Astrocyte (in vitro differentiated cells and primary cell): ENCODE data around the gene VRTN. TPM values are rescaled to one million over a fixed set of nuclear protein-coding genes. Genes with fewer than 3 reads are reported as not detected.

Experiments
- DNase-seq: peaks from one replicate; pipeline ENCODE4 v3.0.0-alpha.2; 2010; ENCODE audit warnings: low read depth
- FAIRE-seq: peaks from 2 replicates; lab custom pipeline; 2011; peaks lifted over from hg19 to GRCh38; lab: Jason Lieb, UNC
- H2AFZ ChIP-seq: 2 replicates; pipeline ENCODE4 v1.6.0; 2012; ENCODE audit warnings: low read depth, low read length, inconsistent platforms
- H3K27ac ChIP-seq: 2 replicates; pipeline ENCODE4 v1.5.1; 2011; ENCODE audit warnings: low read depth, low read length, inconsistent platforms
- H3K27me3 ChIP-seq: 2 replicates; pipeline ENCODE4 v1.6.0; 2011; ENCODE audit warnings: low read length, inconsistent platforms; ENCODE audit not compliant: insufficient read depth
- H3K36me3 ChIP-seq: 2 replicates; pipeline ENCODE4 v1.5.1; 2011; ENCODE audit warnings: low read length, inconsistent platforms; ENCODE audit not compliant: insufficient read depth
- H3K4me1 ChIP-seq: 2 replicates; pipeline ENCODE4 v1.5.1; 2011; ENCODE audit warnings: low read length, inconsistent platforms; ENCODE audit not compliant: insufficient read depth
- H3K4me2 ChIP-seq: 2 replicates; pipeline ENCODE4 v1.6.0; 2012; ENCODE audit warnings: low read length, inconsistent platforms
- H3K4me3 ChIP-seq: 2 replicates; pipeline ENCODE4 v1.5.1; 2011; ENCODE audit warnings: low read depth, mild to moderate bottlenecking, low read length, inconsistent platforms; ENCODE audit not compliant: insufficient read depth
- H3K79me2 ChIP-seq: 2 replicates; pipeline ENCODE4 v1.6.0; 2012; ENCODE audit warnings: mild to moderate bottlenecking, low read length, inconsistent platforms; ENCODE audit not compliant: insufficient read depth
- H3K9ac ChIP-seq: 2 replicates; pipeline ENCODE4 v1.6.0; 2012; ENCODE audit warnings: mild to moderate bottlenecking, low read length, inconsistent platforms
- H3K9me3 ChIP-seq: 2 replicates; pipeline ENCODE4 v1.5.1; 2012; ENCODE audit warnings: low read depth, mild to moderate bottlenecking, low read length, inconsistent platforms; ENCODE audit not compliant: insufficient read depth
- H4K20me1 ChIP-seq: 2 replicates; pipeline ENCODE4 v1.6.0; 2012; ENCODE audit warnings: low read length, inconsistent platforms; ENCODE audit not compliant: insufficient read depth
- H3K27ac Mint-ChIP-seq: one replicate; pipeline ENCODE4 v1.8.0; 2021; ENCODE audit warnings: mild to moderate bottlenecking, mixed read lengths; ENCODE audit not compliant: unreplicated experiment
- H3K27me3 Mint-ChIP-seq: one replicate; pipeline ENCODE4 v1.8.0; 2021; ENCODE audit warnings: low read depth, mixed read lengths; ENCODE audit not compliant: unreplicated experiment
- H3K36me3 Mint-ChIP-seq: one replicate; pipeline ENCODE4 v1.8.0; 2021; ENCODE audit warnings: low read depth, mixed read lengths; ENCODE audit not compliant: unreplicated experiment
- H3K4me1 Mint-ChIP-seq: one replicate; pipeline ENCODE4 v1.8.0; 2021; ENCODE audit warnings: low read depth, mixed read lengths; ENCODE audit not compliant: unreplicated experiment
- H3K4me3 Mint-ChIP-seq: one replicate; pipeline ENCODE4 v1.8.0; 2021; ENCODE audit warnings: mild to moderate bottlenecking, moderate library complexity, mixed read lengths; ENCODE audit not compliant: unreplicated experiment
- H3K9me3 Mint-ChIP-seq: one replicate; pipeline ENCODE4 v1.8.0; 2021; ENCODE audit warnings: mild to moderate bottlenecking, mixed read lengths; ENCODE audit not compliant: unreplicated experiment
- CTCF ChIP-seq: IDR thresholded peaks from 2 replicates; pipeline ENCODE4 v1.5.1; 2011; ENCODE audit warnings: low read depth, mild to moderate bottlenecking, inconsistent platforms, low read length, moderate library complexity; ENCODE audit not compliant: insufficient read depth
- EZH2 ChIP-seq: IDR thresholded peaks from 2 replicates; pipeline ENCODE4 v1.6.1; 2012; ENCODE audit warnings: mild to moderate bottlenecking, low read length, inconsistent platforms; ENCODE audit not compliant: insufficient read depth
- total RNA-seq: library from RNA; stranded (reverse); gene quantifications from 2 replicates; pipeline ENCODE4 v1.2.1, GENCODE V29; 2021

Gene VRTN
- total RNA-seq, 1 donor from 2014 or later = 0.16 TPM

- H4K20me1 ChIP-seq = no peaks in the 10 kb centered on the region
- TF ChIP-seq EZH2 = no peak
- no peak for TF ChIP-seq CTCF
- H3K36me3 ChIP-seq = no peaks in the 10 kb centered on the region
- H3K36me3 Mint-ChIP-seq = no peaks in the 10 kb centered on the region
- H3K9ac ChIP-seq = no peak overlapping the region
- H3K4me2 ChIP-seq = no peak overlapping the region
- peaks cover 30% of the 10 kb centered on the region for H3K27me3 ChIP-seq
- no peak overlapping the region for H3K4me3 ChIP-seq
- H3K27ac Mint-ChIP-seq = no peak overlapping the region
- no peak for FAIRE-seq
- H3K4me1 ChIP-seq = no peaks in the 10 kb centered on the region
- no peak overlapping the region for H3K27ac ChIP-seq
- H3K79me2 ChIP-seq = no peaks in the 10 kb centered on the region
- no peaks in the 10 kb centered on the region for H3K9me3 ChIP-seq
- H3K4me1 Mint-ChIP-seq = peaks cover 6% of the 10 kb centered on the region
- DNase-seq = no peak
- no peak overlapping the region for H2AFZ ChIP-seq
- H3K4me3 Mint-ChIP-seq = no peak overlapping the region
- H3K9me3 Mint-ChIP-seq = no peaks in the 10 kb centered on the region
- peaks cover 31% of the 10 kb centered on the region for H3K27me3 Mint-ChIP-seq
These were observed 523 bp upstream of the VRTN start for GRCh38 chr14:74347795-74348100.

- Histone ChIP-seq H3K9me3 (no peaks in the 10 kb centered on the region), H3K4me2 (no peak overlapping the region)
These were observed 628 bp downstream of the VRTN start for GRCh38 chr14:74348735-74349463.

More at GRCh38 chr14:74348735-74349463, 628 bp downstream of the VRTN start:
- peaks cover 6% of the 10 kb centered on the region for H3K4me1 Mint-ChIP-seq
- Histone ChIP-seq H3K9ac (no peak overlapping the region), H2AFZ (no peak overlapping the region), H3K4me1 (no peaks in the 10 kb centered on the region), H3K27me3 (peaks cover 32% of the 10 kb centered on the region), H3K79me2 (no peaks in the 10 kb centered on the region), H3K4me3 (no peak overlapping the region), H4K20me1 (no peaks in the 10 kb centered on the region), H3K27ac (no peak overlapping the region), H3K36me3 (no peaks in the 10 kb centered on the region)
- H3K4me3 Mint-ChIP-seq = no peak overlapping the region
- peaks cover 31% of the 10 kb centered on the region for H3K27me3 Mint-ChIP-seq
- FAIRE-seq (no peak), DNase-seq (no peak)
- no peaks in the 10 kb centered on the region for H3K9me3 Mint-ChIP-seq
- TF ChIP-seq CTCF (no peak), EZH2 (no peak)
- H3K36me3 Mint-ChIP-seq = no peaks in the 10 kb centered on the region
- H3K27ac Mint-ChIP-seq = no peak overlapping the region
